ACHN (cell line): ENCODE data around the gene AKNA.

Experiments used
- DNase-seq: peaks from one replicate; pipeline ENCODE4 v3.0.0-alpha.2; 2015
- in situ Hi-C: cut with HindIII; loops from 2 replicates; pipeline ENCODE4 v1.10.0; 2017; ENCODE audit warnings: low sequenced_read_pairs, low pct_ligation_motif_present, low pct_unique_long_range_greater_than_20kb

Gene AKNA

GRCh38 chr9:114302727-114303126 lies 85.1 kb downstream of the AKNA start:
- no peak for DNase-seq
- in situ Hi-C loops = no loop called here

GRCh38 chr9:114301798-114302565 lies 85.8 kb downstream of the AKNA start:
- in situ Hi-C loops = no loop called here
- no peak for DNase-seq

GRCh38 chr9:114300846-114301797 lies 86.7 kb downstream of the AKNA start:
- in situ Hi-C loops = no loop called here
- DNase-seq = no peak

GRCh38 chr9:114300153-114300845 lies 87.5 kb downstream of the AKNA start:
- in situ Hi-C loops = no loop called here
- DNase-seq = no peak

GRCh38 chr9:114299286-114300152 lies 88.3 kb downstream of the AKNA start:
- no peak for DNase-seq
- in situ Hi-C loops = loop anchor here (25.0 kb wide), 1 partner anchor 212 kb away; the partner anchor contains the start of genes AMBP and KIF12

GRCh38 chr9:114296338-114296737 lies 91.4 kb downstream of the AKNA start:
- DNase-seq = no peak
- in situ Hi-C loops = loop anchor here (25.0 kb wide), 1 partner anchor 209 kb away; the partner anchor contains the start of genes AMBP and KIF12

GRCh38 chr9:114294664-114295063 lies 93.1 kb downstream of the AKNA start:
- in situ Hi-C loops = loop anchor here (25.0 kb wide), 1 partner anchor 207 kb away; the partner anchor contains the start of genes AMBP and KIF12
- no peak for DNase-seq

- in situ Hi-C loops = loop anchor here (25.0 kb wide), 1 partner anchor 205 kb away; the partner anchor contains the start of genes AMBP and KIF12
- no peak for DNase-seq
Observed at GRCh38 chr9:114291886-114292590, 95.7 kb downstream of the AKNA start.

- in situ Hi-C loops = loop anchor here (25.0 kb wide), 1 partner anchor 204 kb away; the partner anchor contains the start of genes AMBP and KIF12
- DNase-seq = peak; percentile 60
Observed at GRCh38 chr9:114291064-114291474, 96.7 kb downstream of the AKNA start.

- no peak for DNase-seq
- in situ Hi-C loops = loop anchor here (25.0 kb wide), 1 partner anchor 203 kb away; the partner anchor contains the start of genes AMBP and KIF12
Observed at GRCh38 chr9:114290561-114290986, 97.2 kb downstream of the AKNA start.

GRCh38 chr9:114289571-114290481 lies 98.0 kb downstream of the AKNA start:
- in situ Hi-C loops = loop anchor here (25.0 kb wide), 1 partner anchor 203 kb away; the partner anchor contains the start of genes AMBP and KIF12
- no peak for DNase-seq

GRCh38 chr9:114289106-114289505 lies 98.7 kb downstream of the AKNA start:
- in situ Hi-C loops = loop anchor here (25.0 kb wide), 1 partner anchor 202 kb away; the partner anchor contains the start of genes AMBP and KIF12
- no peak for DNase-seq

GRCh38 chr9:114288193-114289091 lies 99.3 kb downstream of the AKNA start:
- in situ Hi-C loops = loop anchor here (25.0 kb wide), 1 partner anchor 201 kb away; the partner anchor contains the start of genes AMBP and KIF12
- peak; percentile 72 for DNase-seq

GRCh38 chr9:114287763-114288192 lies 100.0 kb downstream of the AKNA start:
- in situ Hi-C loops = loop anchor here (25.0 kb wide), 1 partner anchor 200 kb away; the partner anchor contains the start of genes AMBP and KIF12
- DNase-seq = no peak
